A549 treated with DMSO at 1 μM for 4 hours (cell line): Measurements from ENCODE around the gene USF3. TPM values are rescaled to one million over a fixed set of nuclear protein-coding genes. Genes with fewer than 3 reads are reported as not detected.

Source experiments
- total RNA-seq: library from RNA; stranded (reverse); fragments of 200-300 nt; extraction: Qiagen RNA extraction; gene quantifications from 5 replicates; pipeline ENCODE4 v1.2.3, GENCODE V29; 2022; ENCODE audit warnings: low read depth

The USF3 gene, protein sequence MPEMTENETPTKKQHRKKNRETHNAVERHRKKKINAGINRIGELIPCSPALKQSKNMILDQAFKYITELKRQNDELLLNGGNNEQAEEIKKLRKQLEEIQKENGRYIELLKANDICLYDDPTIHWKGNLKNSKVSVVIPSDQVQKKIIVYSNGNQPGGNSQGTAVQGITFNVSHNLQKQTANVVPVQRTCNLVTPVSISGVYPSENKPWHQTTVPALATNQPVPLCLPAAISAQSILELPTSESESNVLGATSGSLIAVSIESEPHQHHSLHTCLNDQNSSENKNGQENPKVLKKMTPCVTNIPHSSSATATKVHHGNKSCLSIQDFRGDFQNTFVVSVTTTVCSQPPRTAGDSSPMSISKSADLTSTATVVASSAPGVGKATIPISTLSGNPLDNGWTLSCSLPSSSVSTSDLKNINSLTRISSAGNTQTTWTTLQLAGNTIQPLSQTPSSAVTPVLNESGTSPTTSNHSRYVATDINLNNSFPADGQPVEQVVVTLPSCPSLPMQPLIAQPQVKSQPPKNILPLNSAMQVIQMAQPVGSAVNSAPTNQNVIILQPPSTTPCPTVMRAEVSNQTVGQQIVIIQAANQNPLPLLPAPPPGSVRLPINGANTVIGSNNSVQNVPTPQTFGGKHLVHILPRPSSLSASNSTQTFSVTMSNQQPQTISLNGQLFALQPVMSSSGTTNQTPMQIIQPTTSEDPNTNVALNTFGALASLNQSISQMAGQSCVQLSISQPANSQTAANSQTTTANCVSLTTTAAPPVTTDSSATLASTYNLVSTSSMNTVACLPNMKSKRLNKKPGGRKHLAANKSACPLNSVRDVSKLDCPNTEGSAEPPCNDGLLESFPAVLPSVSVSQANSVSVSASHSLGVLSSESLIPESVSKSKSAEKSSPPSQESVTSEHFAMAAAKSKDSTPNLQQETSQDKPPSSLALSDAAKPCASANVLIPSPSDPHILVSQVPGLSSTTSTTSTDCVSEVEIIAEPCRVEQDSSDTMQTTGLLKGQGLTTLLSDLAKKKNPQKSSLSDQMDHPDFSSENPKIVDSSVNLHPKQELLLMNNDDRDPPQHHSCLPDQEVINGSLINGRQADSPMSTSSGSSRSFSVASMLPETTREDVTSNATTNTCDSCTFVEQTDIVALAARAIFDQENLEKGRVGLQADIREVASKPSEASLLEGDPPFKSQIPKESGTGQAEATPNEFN (N-terminal part only)
- 2.2 to 3.8 TPM (median 2.8 TPM) in 5 replicates for total RNA-seq

DNA sequence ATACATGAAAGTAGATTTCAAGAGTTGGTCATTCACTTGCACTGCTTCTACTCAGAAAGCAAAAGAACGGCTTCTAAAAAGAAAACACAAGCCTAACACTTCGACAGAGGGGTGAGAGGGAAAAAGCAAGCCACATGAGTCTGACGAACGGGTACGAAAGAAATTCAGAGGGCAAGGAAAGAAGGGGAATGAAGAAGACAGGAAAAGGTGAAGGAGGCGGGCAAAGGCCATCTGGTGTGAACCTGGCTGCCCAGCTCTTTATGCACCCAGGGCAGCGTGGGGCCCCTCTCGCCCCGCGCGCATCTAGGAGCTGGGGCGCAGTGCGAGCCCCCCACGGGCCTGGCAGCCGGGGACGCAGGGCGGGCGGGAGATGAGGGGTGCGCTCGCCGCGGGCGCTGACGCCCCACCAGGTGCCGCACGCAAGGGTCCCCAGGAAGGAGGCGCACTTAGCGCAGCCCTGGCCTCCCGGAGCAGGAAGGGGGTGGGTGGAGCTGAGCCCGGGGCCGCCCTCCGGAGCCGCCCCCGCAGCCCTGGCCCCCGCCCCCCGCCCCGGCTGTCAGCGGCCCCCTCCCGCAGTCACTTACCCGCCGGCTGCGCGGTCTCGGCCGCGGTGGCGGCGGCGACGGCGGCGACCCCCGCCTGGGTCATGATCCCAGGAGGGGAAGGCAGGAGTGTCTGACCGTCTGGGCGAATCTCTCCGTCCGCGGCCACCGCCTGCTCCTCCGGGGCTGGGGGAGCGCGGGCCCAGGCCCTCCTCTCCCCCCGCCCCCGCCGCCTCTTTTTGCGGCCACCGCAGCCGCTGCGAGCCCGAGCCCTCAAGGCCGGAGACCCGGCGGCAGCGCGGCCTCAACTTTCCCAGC is at the start of gene USF3:
USF3 (minus strand) TSS at position 857 of the 860 bp plus-strand sequence. CDS start 21,764 bp downstream, outside the sequence.

DNA sequence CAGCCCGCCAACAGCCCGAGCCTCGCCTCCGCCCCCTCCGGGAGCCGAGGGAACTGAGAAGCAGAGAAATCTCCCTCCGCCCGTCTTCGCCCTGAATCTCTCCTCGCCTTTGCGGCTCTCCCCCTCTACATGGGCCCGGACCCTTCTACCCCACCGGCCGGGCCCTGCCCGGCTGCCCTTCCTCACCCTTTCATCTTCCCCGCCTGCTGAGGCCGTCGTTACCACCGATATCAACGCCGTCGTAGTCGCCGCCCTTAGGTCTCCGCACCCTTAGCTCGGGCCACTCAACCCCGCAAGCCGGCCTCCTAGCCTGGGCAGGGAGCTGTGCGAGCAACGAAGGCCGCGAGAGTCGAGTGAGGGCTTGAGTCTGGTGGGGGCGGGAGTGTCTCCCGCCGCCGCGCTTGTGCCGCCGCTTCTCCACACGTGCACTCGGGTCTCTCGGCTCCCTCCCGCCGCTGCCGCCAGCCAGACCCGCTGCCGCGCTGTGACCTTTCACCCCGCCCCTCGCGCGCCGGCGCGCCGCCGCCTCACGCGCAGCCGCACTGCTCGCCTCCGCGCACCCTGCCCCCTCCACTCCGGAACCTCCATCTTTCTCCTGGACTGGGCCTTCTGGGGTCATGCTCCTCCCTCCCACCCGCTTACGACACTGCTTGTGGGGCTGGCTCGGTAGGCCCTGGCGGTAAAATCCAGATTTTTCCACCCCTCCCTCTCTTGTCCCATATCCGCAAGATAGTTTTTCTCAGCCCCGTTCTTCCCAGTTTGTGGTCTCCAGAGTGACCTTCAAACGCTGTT is 49.5 kb upstream of the USF3 start, which contains the start of gene NAA50:
NAA50 (minus strand) TSS at position 494 of the 792 bp plus-strand sequence; CDS start at position 194, 300 bp downstream.

Other genes starting within 250 kb of the USF3 start
- 4.1 to 9.9 TPM (median 9.4 TPM) in 5 replicates for gene SPICE1, start 181.5 kb downstream of the USF3 start, total RNA-seq
- gene SIDT1, start 164.1 kb downstream of the USF3 start, total RNA-seq = 0.19 to 0.64 TPM (median 0.48 TPM) in 5 replicates
- 168 to 192 TPM (median 186 TPM) in 5 replicates for gene NAA50, start 49.6 kb upstream of the USF3 start, total RNA-seq
- gene ATP6V1A, start 50.4 kb upstream of the USF3 start, total RNA-seq = 18.8 to 22.5 TPM (median 22.2 TPM) in 5 replicates
- 0.31 to 1.4 TPM (median 0.71 TPM) in 5 replicates for gene GRAMD1C, start 142.1 kb upstream of the USF3 start, total RNA-seq